SW480 (cell line): Measurements from ENCODE around the gene UBE3B.

Source experiments
- DNase-seq: peaks from one replicate; pipeline ENCODE4 v3.0.0-alpha.2; 2016; ENCODE audit warnings: low spot score

The UBE3B gene

GRCh38 chr12:109475993-109476806 lies 1.2 kb upstream of the UBE3B start:
- DNase-seq: no peak

GRCh38 chr12:109476807-109477184 lies 638 bp upstream of the UBE3B start:
- no peak for DNase-seq

GRCh38 chr12:109477963-109478315 lies 505 bp downstream of the UBE3B start:
- DNase-seq: no peak

GRCh38 chr12:109479761-109480160 lies 2.3 kb downstream of the UBE3B start:
- no peak for DNase-seq

- DNase-seq: no peak
Observed at GRCh38 chr12:109480356-109480755, 2.9 kb downstream of the UBE3B start.

GRCh38 chr12:109481863-109482262 lies 4.4 kb downstream of the UBE3B start:
- DNase-seq: no peak

- no peak for DNase-seq
Observed at GRCh38 chr12:109482491-109482890, 5.1 kb downstream of the UBE3B start.

- DNase-seq: no peak
Observed at GRCh38 chr12:109482894-109483293, 5.5 kb downstream of the UBE3B start.

- no peak for DNase-seq
Observed at GRCh38 chr12:109483346-109483745, 5.9 kb downstream of the UBE3B start.

GRCh38 chr12:109485201-109485600 lies 7.8 kb downstream of the UBE3B start:
- no peak for DNase-seq

GRCh38 chr12:109487181-109488050 lies 10.0 kb downstream of the UBE3B start:
- DNase-seq: no peak

GRCh38 chr12:109488051-109488665 lies 10.7 kb downstream of the UBE3B start:
- DNase-seq: no peak

GRCh38 chr12:109489016-109489954 lies 11.9 kb downstream of the UBE3B start:
- no peak for DNase-seq

- DNase-seq: no peak
Observed at GRCh38 chr12:109489955-109490565, 12.6 kb downstream of the UBE3B start.

- DNase-seq: no peak
Observed at GRCh38 chr12:109491671-109492070, 14.2 kb downstream of the UBE3B start.

- DNase-seq: no peak
Observed at GRCh38 chr12:109492371-109492770, 14.9 kb downstream of the UBE3B start.

GRCh38 chr12:109493090-109493489 lies 15.7 kb downstream of the UBE3B start:
- no peak for DNase-seq

- no peak for DNase-seq
Observed at GRCh38 chr12:109493938-109494337, 16.5 kb downstream of the UBE3B start.

GRCh38 chr12:109494348-109494881 lies 17.0 kb downstream of the UBE3B start:
- no peak for DNase-seq

GRCh38 chr12:109495012-109495411 lies 17.6 kb downstream of the UBE3B start:
- DNase-seq: no peak

GRCh38 chr12:109496306-109496705 lies 18.9 kb downstream of the UBE3B start:
- no peak for DNase-seq
